Measurements from ENCODE around the gene CDH5.

GRCh38 chr16:66447491-66447890 lies 81.0 kb downstream of the CDH5 start:
- no peak for TF ChIP-seq CTCF (IDR thresholded peaks at IDR 0.05; ENCODE audit: insufficient read depth, low read length, poor library complexity, severe bottlenecking)
- no peak for TF ChIP-seq EZH2phosphoT487 (conservative IDR thresholded peaks at IDR 0.05; ENCODE audit: low read length)

Data from SU-DHL-6 (cell line).